LHCN-M2 (cell line): Measurements from ENCODE around the gene THBS1. TPM values are rescaled to one million over a fixed set of nuclear protein-coding genes. Genes with fewer than 3 reads are reported as not detected.

ENCODE experiments used
- DNase-seq: peaks from one replicate; pipeline ENCODE4 v3.0.0-alpha.2; 2012; ENCODE audit warnings: low read depth
- total RNA-seq: library from RNA; depleted of rRNA; stranded (reverse); fragments of >200 nt; gene quantifications from 2 replicates; pipeline ENCODE4 v1.2.3, GENCODE V29; 2014

THBS1 gene
- total RNA-seq, 1 experiment from 2014 or later: 2,850 TPM

- DNase-seq: no peak
Measured at GRCh38 chr15:39602143-39602542, 21.3 kb downstream of the THBS1 start.

- DNase-seq: no peak
Measured at GRCh38 chr15:39605146-39605545, 24.3 kb downstream of the THBS1 start.

- no peak for DNase-seq
Measured at GRCh38 chr15:39608185-39609139, 27.6 kb downstream of the THBS1 start.

GRCh38 chr15:39609166-39609916 lies 28.5 kb downstream of the THBS1 start:
- no peak for DNase-seq

- peak; percentile 14 for DNase-seq
Measured at GRCh38 chr15:39610665-39611064, 29.8 kb downstream of the THBS1 start.

- peak; percentile 48 for DNase-seq
Measured at GRCh38 chr15:39613271-39613670, 32.4 kb downstream of the THBS1 start.

GRCh38 chr15:39613861-39614260 lies 33.0 kb downstream of the THBS1 start:
- DNase-seq: peak; percentile 27

- no peak for DNase-seq
Measured at GRCh38 chr15:39616731-39617455, 36.0 kb downstream of the THBS1 start.

GRCh38 chr15:39618063-39618823 lies 37.4 kb downstream of the THBS1 start:
- no peak for DNase-seq

GRCh38 chr15:39621210-39621609 lies 40.3 kb downstream of the THBS1 start:
- peak; percentile 23 for DNase-seq

- DNase-seq: peak; percentile 53
Measured at GRCh38 chr15:39621976-39622375, 41.1 kb downstream of the THBS1 start.

GRCh38 chr15:39622660-39623516 lies 42.0 kb downstream of the THBS1 start:
- no peak for DNase-seq

- no peak for DNase-seq
Measured at GRCh38 chr15:39623529-39623931, 42.7 kb downstream of the THBS1 start.

- DNase-seq: peak; percentile 90
Measured at GRCh38 chr15:39624806-39625205, 43.9 kb downstream of the THBS1 start.

- DNase-seq: no peak
Measured at GRCh38 chr15:39625451-39625850, 44.6 kb downstream of the THBS1 start.

GRCh38 chr15:39625856-39626255 lies 45.0 kb downstream of the THBS1 start:
- peak; percentile 16 for DNase-seq

GRCh38 chr15:39627451-39628143 lies 46.7 kb downstream of the THBS1 start:
- no peak for DNase-seq

GRCh38 chr15:39628144-39628508 lies 47.2 kb downstream of the THBS1 start:
- no peak for DNase-seq

GRCh38 chr15:39628546-39629257 lies 47.8 kb downstream of the THBS1 start:
- DNase-seq: no peak
